ENCODE data around the gene CERCAM. TPM values are rescaled to one million over a fixed set of nuclear protein-coding genes. Genes with fewer than 3 reads are reported as not detected.

CERCAM gene
- total and polyA plus RNA-seq, 2 of the 13 experiments (the other 11 are each of a cell fraction or from before 2014, with no cell fraction given), result 9.0 to 17.1 TPM

DNA sequence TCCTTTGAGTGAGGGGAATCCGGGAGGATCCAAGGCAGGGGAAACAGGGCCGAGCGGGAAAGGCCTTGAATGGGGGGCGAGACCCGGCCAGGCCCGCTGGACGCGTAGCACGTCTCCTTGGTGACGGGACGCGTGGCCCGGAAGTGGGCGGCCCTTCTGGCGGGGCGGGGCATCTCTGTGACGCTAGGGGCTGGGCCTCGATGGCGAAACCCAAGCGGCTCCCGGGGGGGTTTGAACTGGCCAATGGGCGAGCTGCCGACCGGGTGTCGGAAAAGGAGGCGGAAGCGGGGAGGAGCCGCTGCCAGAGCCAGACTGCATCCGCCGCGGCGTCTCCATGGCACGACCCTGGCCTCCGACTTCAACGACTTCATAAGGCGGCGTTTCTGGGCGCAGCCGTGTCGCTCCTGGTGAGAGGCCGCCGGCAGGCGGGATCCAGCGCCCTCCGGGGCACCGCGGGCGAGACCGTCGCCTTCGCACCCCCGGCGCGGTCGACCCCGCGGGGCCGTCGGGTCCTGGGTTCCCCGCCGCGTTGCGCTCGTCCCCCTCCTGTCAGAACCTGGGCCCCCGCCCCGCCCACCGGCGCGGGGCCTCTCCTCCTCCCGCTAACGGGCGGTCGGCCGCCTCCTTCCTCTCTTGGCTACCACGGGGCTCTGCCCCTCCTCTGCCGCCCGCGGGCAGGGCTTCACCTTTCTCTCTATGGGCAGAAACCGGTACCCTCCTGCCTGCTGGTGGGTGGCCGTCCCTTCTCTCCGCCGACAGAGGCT is 35.4 kb downstream of the CERCAM start, which contains the start of gene ODF2 (continued):
- TF ChIP-seq AKNA (CRISPR knock-in tag; IDR thresholded peaks at IDR 0.05; ENCODE audit: borderline replicate concordance), result no peak
- TF ChIP-seq, protein P1, sequence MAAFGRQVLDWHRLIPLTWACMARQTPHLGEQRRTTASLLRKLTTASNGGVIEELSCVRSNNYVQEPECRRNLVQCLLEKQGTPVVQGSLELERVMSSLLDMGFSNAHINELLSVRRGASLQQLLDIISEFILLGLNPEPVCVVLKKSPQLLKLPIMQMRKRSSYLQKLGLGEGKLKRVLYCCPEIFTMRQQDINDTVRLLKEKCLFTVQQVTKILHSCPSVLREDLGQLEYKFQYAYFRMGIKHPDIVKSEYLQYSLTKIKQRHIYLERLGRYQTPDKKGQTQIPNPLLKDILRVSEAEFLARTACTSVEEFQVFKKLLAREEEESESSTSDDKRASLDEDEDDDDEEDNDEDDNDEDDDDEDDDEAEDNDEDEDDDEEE (CRISPR knock-in tag; IDR thresholded peaks at IDR 0.05), result no peak
- TF ChIP-seq, protein P2, sequence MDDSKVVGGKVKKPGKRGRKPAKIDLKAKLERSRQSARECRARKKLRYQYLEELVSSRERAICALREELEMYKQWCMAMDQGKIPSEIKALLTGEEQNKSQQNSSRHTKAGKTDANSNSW (CRISPR knock-in tag; IDR thresholded peaks at IDR 0.05; ENCODE audit: borderline replicate concordance), result no peak
- TF ChIP-seq ZNF766 (CRISPR knock-in tag; IDR thresholded peaks at IDR 0.05; ENCODE audit: borderline replicate concordance), result peak; percentile 65; the same call in 1 of the 2 replicates
- TF ChIP-seq ZIK1 (CRISPR knock-in tag; IDR thresholded peaks at IDR 0.05; ENCODE audit: borderline replicate concordance, low read depth), result no peak
- TF ChIP-seq NFKB2 (CRISPR knock-in tag; IDR thresholded peaks at IDR 0.05; ENCODE audit: borderline replicate concordance), result peak; percentile 73; the same call in 1 of the 2 replicates
- no peak for TF ChIP-seq CBX1 (IDR thresholded peaks at IDR 0.05; ENCODE audit: low read depth)
- TF ChIP-seq GTF2F1 (IDR thresholded peaks at IDR 0.05; ENCODE audit: low read length), result no peak
- TF ChIP-seq HCFC1 (IDR thresholded peaks at IDR 0.05; ENCODE audit: low read depth, low read length), result no peak; the same call in 1 of the 2 replicates
- 0 out of 2 replicates have a peak, but pooled peaks have one; percentile 18 for TF ChIP-seq ZNF34 (CRISPR knock-in tag; IDR thresholded peaks at IDR 0.05; ENCODE audit: borderline replicate concordance)
- TF ChIP-seq ZNF619 (CRISPR knock-in tag; IDR thresholded peaks at IDR 0.05), result no peak
- TF ChIP-seq TAF1 (CRISPR knock-in tag; IDR thresholded peaks at IDR 0.05), result peak; percentile 64; the same call in 1 of the 2 replicates
- TF ChIP-seq ZMAT3 (CRISPR knock-in tag; conservative IDR thresholded peaks at IDR 0.05), result peak; percentile 46; the same call in 1 of the 2 replicates
- no peak; the same call in 1 of the 2 replicates for TF ChIP-seq ZBTB20 (CRISPR knock-in tag; IDR thresholded peaks at IDR 0.05; ENCODE audit: borderline replicate concordance, low read depth)
- TF ChIP-seq REPIN1 (CRISPR knock-in tag; IDR thresholded peaks at IDR 0.05; ENCODE audit: borderline replicate concordance, low read depth), result peak; percentile 38; the same call in 1 of the 2 replicates
- no peak for TF ChIP-seq HNRNPL (IDR thresholded peaks at IDR 0.05; ENCODE audit: low read depth, low read length)
- TF ChIP-seq SNAPC5 (CRISPR knock-in tag; IDR thresholded peaks at IDR 0.05; ENCODE audit: borderline replicate concordance), result no peak
- no peak for TF ChIP-seq SMC3 (IDR thresholded peaks at IDR 0.05; ENCODE audit: low read length)
- TF ChIP-seq, protein P3, sequence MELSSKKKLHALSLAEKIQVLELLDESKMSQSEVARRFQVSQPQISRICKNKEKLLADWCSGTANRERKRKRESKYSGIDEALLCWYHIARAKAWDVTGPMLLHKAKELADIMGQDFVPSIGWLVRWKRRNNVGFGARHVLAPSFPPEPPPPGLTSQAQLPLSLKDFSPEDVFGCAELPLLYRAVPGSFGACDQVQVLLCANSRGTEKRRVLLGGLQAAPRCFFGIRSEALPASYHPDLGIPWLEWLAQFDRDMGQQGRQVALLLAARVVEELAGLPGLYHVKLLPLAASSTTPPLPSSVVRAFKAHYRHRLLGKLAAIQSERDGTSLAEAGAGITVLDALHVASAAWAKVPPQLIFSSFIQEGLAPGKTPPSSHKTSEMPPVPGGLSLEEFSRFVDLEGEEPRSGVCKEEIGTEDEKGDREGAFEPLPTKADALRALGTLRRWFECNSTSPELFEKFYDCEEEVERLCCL (CRISPR knock-in tag; IDR thresholded peaks at IDR 0.05; ENCODE audit: borderline replicate concordance), result no peak
- TF ChIP-seq HOXA5 (CRISPR knock-in tag; IDR thresholded peaks at IDR 0.05), result peak; percentile 46; the same call in 1 of the 2 replicates
- peak; percentile 3 for TF ChIP-seq ZNF781 (CRISPR knock-in tag; IDR thresholded peaks at IDR 0.05; ENCODE audit: borderline replicate concordance, not compliant biosample characterization)
- TF ChIP-seq RARG (CRISPR knock-in tag; IDR thresholded peaks at IDR 0.05; ENCODE audit: low read depth), result no peak

Measured in HepG2 (cell line).